Fibroblast of mammary gland (primary cell): ENCODE measurements around the gene USP34.
"Not testable (repeated sequence)": the region's sequence is repeated elsewhere in the genome, so short reads cannot be mapped to it uniquely, and the experiment has no call there.

ENCODE experiments used
- DNase-seq: peaks from one replicate; pipeline ENCODE4 v3.0.0-alpha.2; 2010; ENCODE audit warnings: low read depth
- H3K4me3 ChIP-seq: 2 replicates; pipeline ENCODE4 v1.5.1; 2011; ENCODE audit warnings: low read depth, mild to moderate bottlenecking, low read length, moderate library complexity; ENCODE audit not compliant: control insufficient read depth
- TF ChIP-seq, protein P1 (sequence below): conservative IDR thresholded peaks from 2 replicates; pipeline ENCODE4 v1.5.1; 2011; ENCODE audit warnings: low read depth, low read length, inconsistent platforms; ENCODE audit not compliant: control insufficient read depth, insufficient read depth

Gene USP34

GRCh38 chr2:61499060-61499459, 28.2 kb upstream of the USP34 start:
- no peak overlapping the region for H3K4me3 ChIP-seq
- DNase-seq = no peak
- TF ChIP-seq, protein P1, sequence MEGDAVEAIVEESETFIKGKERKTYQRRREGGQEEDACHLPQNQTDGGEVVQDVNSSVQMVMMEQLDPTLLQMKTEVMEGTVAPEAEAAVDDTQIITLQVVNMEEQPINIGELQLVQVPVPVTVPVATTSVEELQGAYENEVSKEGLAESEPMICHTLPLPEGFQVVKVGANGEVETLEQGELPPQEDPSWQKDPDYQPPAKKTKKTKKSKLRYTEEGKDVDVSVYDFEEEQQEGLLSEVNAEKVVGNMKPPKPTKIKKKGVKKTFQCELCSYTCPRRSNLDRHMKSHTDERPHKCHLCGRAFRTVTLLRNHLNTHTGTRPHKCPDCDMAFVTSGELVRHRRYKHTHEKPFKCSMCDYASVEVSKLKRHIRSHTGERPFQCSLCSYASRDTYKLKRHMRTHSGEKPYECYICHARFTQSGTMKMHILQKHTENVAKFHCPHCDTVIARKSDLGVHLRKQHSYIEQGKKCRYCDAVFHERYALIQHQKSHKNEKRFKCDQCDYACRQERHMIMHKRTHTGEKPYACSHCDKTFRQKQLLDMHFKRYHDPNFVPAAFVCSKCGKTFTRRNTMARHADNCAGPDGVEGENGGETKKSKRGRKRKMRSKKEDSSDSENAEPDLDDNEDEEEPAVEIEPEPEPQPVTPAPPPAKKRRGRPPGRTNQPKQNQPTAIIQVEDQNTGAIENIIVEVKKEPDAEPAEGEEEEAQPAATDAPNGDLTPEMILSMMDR = no peak

- TF ChIP-seq, protein P1 = no peak
- H3K4me3 ChIP-seq = no peak overlapping the region
- peak; percentile 24 for DNase-seq
These were observed 22.6 kb upstream of the USP34 start for GRCh38 chr2:61493523-61493942.

GRCh38 chr2:61492476-61492875, 21.6 kb upstream of the USP34 start:
- DNase-seq = no peak
- no peak overlapping the region for H3K4me3 ChIP-seq
- TF ChIP-seq, protein P1 = no peak

GRCh38 chr2:61485281-61485680, 14.4 kb upstream of the USP34 start:
- no peak overlapping the region for H3K4me3 ChIP-seq
- TF ChIP-seq, protein P1 = no peak

GRCh38 chr2:61478086-61478485, 7.2 kb upstream of the USP34 start:
- TF ChIP-seq, protein P1 = no peak
- DNase-seq = no peak
- no peak overlapping the region for H3K4me3 ChIP-seq

More at GRCh38 chr2:61485281-61485680, 14.4 kb upstream of the USP34 start:
- DNase-seq = peak; percentile 3

GRCh38 chr2:61476929-61477589, 6.2 kb upstream of the USP34 start:
- DNase-seq, H3K4me3 ChIP-seq: not testable (repeated sequence)

GRCh38 chr2:61471905-61472805, 1.3 kb upstream of the USP34 start:
- peak overlapping the region; percentile 92 for H3K4me3 ChIP-seq
- peak; percentile 31 for DNase-seq
- TF ChIP-seq, protein P1 = no peak
